KMS-11 (cell line): ENCODE measurements around the gene SLC49A3.
"Not testable (repeated sequence)": the region's sequence is repeated elsewhere in the genome, so short reads cannot be mapped to it uniquely, and the experiment has no call there.

Experiments used
- H2AFZ ChIP-seq: fragments of 200-600 bp; sonication (generic); 2 replicates; pipeline ENCODE4 v1.6.1; 2016; ENCODE audit warnings: antibody characterized with exemption, mixed run types, low read depth
- H3K27ac ChIP-seq: fragments of 200-600 bp; sonication (generic); 2 replicates; pipeline ENCODE4 v1.6.1; 2016; ENCODE audit warnings: mild to moderate bottlenecking, mixed run types
- H3K27me3 ChIP-seq: fragments of 200-600 bp; sonication (generic); 2 replicates; pipeline ENCODE4 v1.6.1; 2017; ENCODE audit warnings: mild to moderate bottlenecking, low read depth, mixed run types, moderate library complexity; ENCODE audit not compliant: insufficient read depth
- H3K36me3 ChIP-seq: fragments of 200-600 bp; sonication (generic); 2 replicates; pipeline ENCODE4 v1.6.1; 2017; ENCODE audit warnings: mild to moderate bottlenecking, mixed run types; ENCODE audit not compliant: insufficient read depth
- H3K4me1 ChIP-seq: fragments of 200-600 bp; sonication (generic); 2 replicates; pipeline ENCODE4 v1.6.1; 2016; ENCODE audit warnings: mild to moderate bottlenecking, low read depth, mixed run types; ENCODE audit not compliant: poor library complexity, severe bottlenecking
- H3K4me2 ChIP-seq: fragments of 200-600 bp; sonication (generic); 2 replicates; pipeline ENCODE4 v1.7.0; 2016; ENCODE audit warnings: mild to moderate bottlenecking, mixed run types
- H3K4me3 ChIP-seq: fragments of 200-600 bp; sonication (generic); IDR thresholded peaks from 2 replicates; pipeline ENCODE4 v1.6.1; 2017; ENCODE audit warnings: low read depth, low read length, mixed read lengths; ENCODE audit not compliant: insufficient read depth
- H3K79me2 ChIP-seq: fragments of 200-600 bp; sonication (generic); 2 replicates; pipeline ENCODE4 v1.6.1; 2016; ENCODE audit warnings: low read depth, mixed run types; ENCODE audit not compliant: insufficient read depth
- H3K9ac ChIP-seq: fragments of 200-600 bp; sonication (generic); 2 replicates; pipeline ENCODE4 v1.6.1; 2016; ENCODE audit warnings: mild to moderate bottlenecking, mixed run types
- H4K20me1 ChIP-seq: fragments of 200-600 bp; sonication (generic); 2 replicates; pipeline ENCODE4 v1.6.1; 2016; ENCODE audit warnings: mild to moderate bottlenecking, mixed run types; ENCODE audit not compliant: insufficient read depth
- CTCF ChIP-seq: fragments of 200-600 bp; sonication (generic); conservative IDR thresholded peaks from 2 replicates; pipeline ENCODE4 v1.6.1; 2017; ENCODE audit warnings: low read depth, mild to moderate bottlenecking, antibody characterized with exemption, low read length, moderate library complexity, mixed read lengths

The SLC49A3 gene

GRCh38 chr4:688854-689681 lies at the start of gene SLC49A3:
Gene SLC49A3, minus strand, starts transcription at chr4:689151. Its CDS starts 24 bp downstream, at chr4:689127.
- Histone ChIP-seq H3K79me2 (no peaks in the 10 kb centered on the region), H3K4me1 (no peaks in the 10 kb centered on the region), H2AFZ (no peak within 1 kb of the TSS), H4K20me1 (no peaks in the 10 kb centered on the region), H3K4me2 (no peak within 1 kb of the TSS), H3K4me3 (no peak within 1 kb of the TSS), H3K36me3 (no peaks in the 10 kb centered on the region), H3K27ac (no peak within 1 kb of the TSS), H3K27me3 (no peaks in the 10 kb centered on the region), H3K9ac (no peak within 1 kb of the TSS)
- no peak for TF ChIP-seq CTCF

- H3K4me2 ChIP-seq, H3K27ac ChIP-seq, H3K79me2 ChIP-seq, H3K36me3 ChIP-seq, H3K27me3 ChIP-seq, H4K20me1 ChIP-seq, H3K9ac ChIP-seq, H2AFZ ChIP-seq, H3K4me1 ChIP-seq, H3K4me3 ChIP-seq: not testable (repeated sequence)
Observed at GRCh38 chr4:736561-736960, 47.6 kb upstream of the SLC49A3 start.

- Histone ChIP-seq H3K4me2 (no peak overlapping the region), H3K4me3 (no peak overlapping the region), H3K79me2 (no peaks in the 10 kb centered on the region), H3K4me1 (no peaks in the 10 kb centered on the region), H3K9ac (no peak overlapping the region), H3K36me3 (no peaks in the 10 kb centered on the region), H2AFZ (no peak overlapping the region), H4K20me1 (no peaks in the 10 kb centered on the region), H3K27me3 (no peaks in the 10 kb centered on the region), H3K27ac (no peak overlapping the region)
- TF ChIP-seq CTCF, result no peak
Observed at GRCh38 chr4:735583-735982, 46.6 kb upstream of the SLC49A3 start.

- Histone ChIP-seq H3K9ac (no peak overlapping the region), H3K36me3 (no peaks in the 10 kb centered on the region), H3K4me2 (no peak overlapping the region), H4K20me1 (no peaks in the 10 kb centered on the region), H3K4me3 (no peak overlapping the region), H3K27me3 (no peaks in the 10 kb centered on the region), H3K79me2 (no peaks in the 10 kb centered on the region), H3K27ac (no peak overlapping the region), H3K4me1 (no peaks in the 10 kb centered on the region), H2AFZ (no peak overlapping the region)
- no peak for TF ChIP-seq CTCF
Observed at GRCh38 chr4:734951-735350, 46.0 kb upstream of the SLC49A3 start.

- no peaks in the 10 kb centered on the region for H3K4me1 ChIP-seq
- H3K27ac ChIP-seq, result no peak overlapping the region
- H3K4me3 ChIP-seq, result no peak overlapping the region
- no peak overlapping the region for H2AFZ ChIP-seq
- H3K36me3 ChIP-seq, result no peaks in the 10 kb centered on the region
- H3K79me2 ChIP-seq, result no peaks in the 10 kb centered on the region
- no peak for TF ChIP-seq CTCF
- no peaks in the 10 kb centered on the region for H3K27me3 ChIP-seq
- no peak overlapping the region for H3K9ac ChIP-seq
- no peak overlapping the region for H3K4me2 ChIP-seq
- no peaks in the 10 kb centered on the region for H4K20me1 ChIP-seq
Observed at GRCh38 chr4:734075-734474, 45.1 kb upstream of the SLC49A3 start.
